GM18520 (cell line): ENCODE data around the gene MFRP.

Experiments used
- ATAC-seq: cut with Tn5 transposase; IDR thresholded peaks from one replicate; pipeline ENCODE4 v1.9.1; 2021; ENCODE audit not compliant: unreplicated experiment

MFRP gene

DNA sequence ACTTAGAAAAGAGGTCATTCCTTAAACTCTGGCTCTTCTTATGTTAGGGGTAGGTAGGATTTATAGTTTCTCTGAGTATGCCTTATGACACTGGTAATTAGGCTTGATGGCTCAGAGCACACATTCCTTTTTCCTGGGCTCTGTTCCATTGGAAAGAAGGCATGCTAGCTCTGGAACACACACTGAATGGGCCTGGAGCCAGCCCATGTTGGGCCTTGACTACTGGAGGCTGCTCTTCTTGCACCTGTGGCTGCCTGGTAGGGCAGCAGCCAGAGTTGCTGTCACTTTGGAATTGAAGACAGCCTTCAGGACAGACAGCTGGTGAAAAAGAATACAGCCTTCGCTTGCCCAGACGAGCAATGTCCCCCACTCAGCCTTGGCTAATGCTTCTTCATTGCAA is 47.8 kb downstream of the MFRP start:
- no peak for ATAC-seq

DNA sequence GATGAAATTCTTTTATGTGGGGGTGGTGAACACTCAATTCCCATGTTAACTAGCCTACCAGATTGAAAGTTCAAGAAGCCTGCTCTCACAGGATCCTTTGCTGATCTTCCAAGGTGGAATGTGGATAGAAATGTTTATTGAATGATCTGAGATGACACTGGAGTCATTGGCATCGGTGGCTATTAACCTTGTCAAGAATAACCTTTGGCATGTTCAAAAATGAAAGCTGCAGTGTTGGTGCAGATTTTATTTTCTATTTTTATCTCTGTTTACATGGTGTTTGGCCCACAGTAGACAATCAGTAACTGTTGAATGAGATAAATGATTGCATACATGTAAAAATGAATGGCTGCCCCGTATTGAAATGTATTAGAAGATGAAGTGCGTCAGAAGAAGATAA is 48.6 kb downstream of the MFRP start:
- no peak for ATAC-seq

- ATAC-seq, result no peak
Measured at GRCh38 chr11:119295178-119295577, 51.3 kb downstream of the MFRP start.

DNA sequence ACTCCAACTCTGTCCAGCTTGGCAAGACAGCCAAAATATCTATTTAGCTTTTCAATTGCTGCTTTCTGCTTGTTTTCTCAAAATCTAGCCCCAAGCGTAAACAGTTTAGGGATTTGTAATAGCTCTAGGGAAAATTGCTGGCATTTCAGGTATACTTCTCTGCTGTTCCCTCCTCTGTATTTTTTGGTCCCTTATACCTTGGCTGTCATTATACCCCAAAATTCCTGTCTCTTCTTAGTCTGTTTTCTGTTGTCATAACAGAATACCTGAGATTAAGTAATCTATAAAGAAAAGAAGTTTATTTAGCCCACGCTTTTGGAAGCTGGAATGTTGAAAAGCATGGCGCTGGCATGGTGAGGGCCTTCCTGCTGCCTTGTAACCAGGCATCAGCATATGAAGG is 53.0 kb downstream of the MFRP start:
- ATAC-seq, result no peak

DNA sequence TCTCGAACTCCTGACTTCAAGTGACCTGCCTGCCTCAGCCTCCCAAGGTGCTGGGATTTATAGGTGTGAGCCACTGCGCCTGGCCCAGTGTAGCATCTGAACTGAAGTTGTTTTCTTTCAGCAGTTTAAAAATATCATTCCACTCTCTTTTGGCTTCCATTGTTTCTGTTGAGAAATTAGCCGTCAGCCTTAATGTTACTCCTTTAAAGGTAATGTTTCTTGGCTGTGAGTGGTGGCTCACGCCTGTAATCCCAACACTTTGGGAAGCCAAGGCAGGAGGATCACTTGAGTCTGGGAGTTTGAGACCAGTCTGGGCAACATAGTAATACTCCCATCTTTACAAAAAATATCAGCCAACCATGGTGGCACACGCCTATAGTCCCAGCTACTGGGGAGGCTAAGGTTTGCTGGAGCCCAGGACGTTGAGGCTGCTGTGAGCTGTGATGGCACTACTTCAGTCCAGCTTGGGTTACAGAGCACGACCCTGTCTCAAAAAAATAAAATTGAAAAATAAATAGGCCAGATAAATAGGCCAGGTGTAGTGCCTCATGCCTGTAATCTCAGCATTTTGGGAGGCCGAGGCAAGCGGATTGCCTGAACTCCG is 55.5 kb downstream of the MFRP start:
- ATAC-seq, result no peak
